ENCODE data around the gene OIT3.
A peak's percentile ranks its signal among the peaks of the same experiment; 100 is the strongest.

Gene OIT3

GRCh38 chr10:72855129-72855528, 38.4 kb upstream of the OIT3 start:
- H3K4me1 ChIP-seq: no peaks in the 10 kb centered on the region
- DNase-seq: no peak
- H3K36me3 ChIP-seq: peaks cover 0 to 2% (median 2%) of the 10 kb centered on the region in 3 donors
- H3K9me3 ChIP-seq: no peaks in the 10 kb centered on the region
- no peak overlapping the region for H3K4me3 ChIP-seq
- TF ChIP-seq, protein P1, sequence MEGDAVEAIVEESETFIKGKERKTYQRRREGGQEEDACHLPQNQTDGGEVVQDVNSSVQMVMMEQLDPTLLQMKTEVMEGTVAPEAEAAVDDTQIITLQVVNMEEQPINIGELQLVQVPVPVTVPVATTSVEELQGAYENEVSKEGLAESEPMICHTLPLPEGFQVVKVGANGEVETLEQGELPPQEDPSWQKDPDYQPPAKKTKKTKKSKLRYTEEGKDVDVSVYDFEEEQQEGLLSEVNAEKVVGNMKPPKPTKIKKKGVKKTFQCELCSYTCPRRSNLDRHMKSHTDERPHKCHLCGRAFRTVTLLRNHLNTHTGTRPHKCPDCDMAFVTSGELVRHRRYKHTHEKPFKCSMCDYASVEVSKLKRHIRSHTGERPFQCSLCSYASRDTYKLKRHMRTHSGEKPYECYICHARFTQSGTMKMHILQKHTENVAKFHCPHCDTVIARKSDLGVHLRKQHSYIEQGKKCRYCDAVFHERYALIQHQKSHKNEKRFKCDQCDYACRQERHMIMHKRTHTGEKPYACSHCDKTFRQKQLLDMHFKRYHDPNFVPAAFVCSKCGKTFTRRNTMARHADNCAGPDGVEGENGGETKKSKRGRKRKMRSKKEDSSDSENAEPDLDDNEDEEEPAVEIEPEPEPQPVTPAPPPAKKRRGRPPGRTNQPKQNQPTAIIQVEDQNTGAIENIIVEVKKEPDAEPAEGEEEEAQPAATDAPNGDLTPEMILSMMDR (IDR thresholded peaks at IDR 0.05): no peak
- no peaks in the 10 kb centered on the region for H3K27me3 ChIP-seq
- H3K27ac ChIP-seq: no peak overlapping the region
- intact Hi-C loops (cut with DNase I; ENCODE audit: low total_unique reads): no loop called here

DNA sequence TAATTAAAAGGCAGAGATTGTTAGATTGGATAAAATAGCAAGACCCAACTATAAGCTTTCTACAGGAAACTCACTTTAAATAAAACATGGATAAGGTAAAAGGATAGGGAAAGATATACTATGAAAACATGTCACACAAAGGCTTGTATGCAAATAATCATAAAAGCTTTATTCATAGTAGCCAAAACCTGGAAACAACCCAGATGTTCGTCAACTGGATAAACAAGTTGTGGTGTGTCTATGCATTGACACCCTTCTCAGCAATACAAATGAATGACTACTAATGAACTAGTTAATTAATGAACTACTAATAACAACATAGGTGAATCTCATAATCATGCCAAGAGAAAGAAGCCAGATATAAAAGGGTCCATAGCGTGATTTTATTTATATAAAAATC, 37.7 kb upstream of the OIT3 start:
- no peak for DNase-seq
- no peaks in the 10 kb centered on the region for H3K9me3 ChIP-seq
- no peaks in the 10 kb centered on the region for H3K4me1 ChIP-seq
- H3K36me3 ChIP-seq: peaks cover 3 to 9% (median 3%) of the 10 kb centered on the region in 3 donors
- intact Hi-C loops (cut with DNase I; ENCODE audit: low total_unique reads): no loop called here
- TF ChIP-seq, protein P1 (IDR thresholded peaks at IDR 0.05): no peak
- H3K27me3 ChIP-seq: no peaks in the 10 kb centered on the region
- H3K27ac ChIP-seq: no peak overlapping the region
- H3K4me3 ChIP-seq: no peak overlapping the region

GRCh38 chr10:72858067-72858466, 35.5 kb upstream of the OIT3 start:
- H3K9me3 ChIP-seq: no peaks in the 10 kb centered on the region
- no peaks in the 10 kb centered on the region for H3K4me1 ChIP-seq
- no peak overlapping the region for H3K4me3 ChIP-seq
- TF ChIP-seq, protein P1 (IDR thresholded peaks at IDR 0.05): no peak
- intact Hi-C loops (cut with DNase I; ENCODE audit: low total_unique reads): no loop called here
- H3K36me3 ChIP-seq: peaks cover 16 to 25% (median 22%) of the 10 kb centered on the region in 3 donors
- no peaks in the 10 kb centered on the region for H3K27me3 ChIP-seq
- H3K27ac ChIP-seq: no peak overlapping the region
- DNase-seq: no peak

- Histone ChIP-seq H3K9me3 (no peaks in the 10 kb centered on the region), H3K4me3 (no peak overlapping the region), H3K27ac (no peak overlapping the region), H3K4me1 (no peaks in the 10 kb centered on the region), H3K27me3 (no peaks in the 10 kb centered on the region), H3K36me3 (peaks cover 16 to 39% (median 34%) of the 10 kb centered on the region in 3 donors)
- intact Hi-C loops (cut with DNase I; ENCODE audit: low total_unique reads): no loop called here
- no peak for DNase-seq
- TF ChIP-seq, protein P1 (IDR thresholded peaks at IDR 0.05): no peak
These were observed 30.6 kb upstream of the OIT3 start for GRCh38 chr10:72862957-72863356.

- Histone ChIP-seq H3K4me3 (no peak overlapping the region), H3K27me3 (no peaks in the 10 kb centered on the region), H3K27ac (no peak overlapping the region), H3K36me3 (peaks cover 0 to 16% (median 16%) of the 10 kb centered on the region in 3 donors), H3K9me3 (no peaks in the 10 kb centered on the region), H3K4me1 (no peaks in the 10 kb centered on the region)
- DNase-seq: no peak
- TF ChIP-seq, protein P1 (IDR thresholded peaks at IDR 0.05): peak; percentile 37 to 47
- intact Hi-C loops (cut with DNase I; ENCODE audit: low total_unique reads): loop anchor here (10.0 kb wide), 1 partner anchor 511 kb away; no protein-coding TSS in a partner anchor
These were observed 18.1 kb upstream of the OIT3 start for GRCh38 chr10:72875250-72876055.
